HG03103 (cell line): ENCODE measurements around the gene NTN5.
"Not testable (repeated sequence)": the region's sequence is repeated elsewhere in the genome, so short reads cannot be mapped to it uniquely, and the experiment has no call there.

Source experiments
- ATAC-seq: cut with Tn5 transposase; IDR thresholded peaks from one replicate; pipeline ENCODE4 v1.9.1; 2021; ENCODE audit warnings: low read depth; ENCODE audit not compliant: unreplicated experiment

The NTN5 gene

DNA sequence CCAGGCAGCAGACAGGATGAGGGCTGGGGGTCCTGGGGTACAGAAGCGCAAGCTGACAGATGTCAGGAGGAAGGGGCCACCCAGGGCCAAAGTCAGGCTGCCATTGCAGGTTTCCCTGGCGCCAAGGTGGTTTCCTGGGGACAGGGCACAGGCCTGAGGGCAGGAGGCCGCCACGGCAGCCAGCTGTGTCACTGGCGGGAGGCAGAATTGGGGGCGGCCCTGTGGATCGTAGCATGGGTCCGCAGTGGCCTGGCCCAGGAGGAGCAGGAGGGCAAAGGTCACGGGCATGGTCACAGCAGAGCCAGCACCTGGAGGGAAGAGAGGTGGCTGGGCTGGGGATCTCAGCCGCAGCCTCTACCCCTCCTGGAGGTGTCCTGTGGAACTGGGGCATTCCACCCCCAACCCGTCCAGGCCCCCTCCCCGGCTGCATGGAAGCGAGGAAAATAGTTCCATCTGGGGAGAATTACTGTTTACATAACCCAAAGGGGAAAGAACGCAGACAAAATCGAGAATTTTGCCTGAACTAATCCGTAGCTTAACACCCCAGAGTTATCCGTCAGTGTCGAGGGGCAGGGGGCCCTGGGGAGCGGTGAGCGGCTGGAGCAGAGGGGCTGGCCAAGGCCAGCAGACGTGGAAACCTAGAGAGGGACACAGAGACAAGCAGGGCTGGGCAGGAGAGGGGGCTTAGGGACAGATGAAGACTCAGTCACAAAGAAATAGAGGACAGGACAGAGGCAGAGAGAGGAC lies 1.9 kb downstream of the NTN5 start:
- ATAC-seq, result no peak

DNA sequence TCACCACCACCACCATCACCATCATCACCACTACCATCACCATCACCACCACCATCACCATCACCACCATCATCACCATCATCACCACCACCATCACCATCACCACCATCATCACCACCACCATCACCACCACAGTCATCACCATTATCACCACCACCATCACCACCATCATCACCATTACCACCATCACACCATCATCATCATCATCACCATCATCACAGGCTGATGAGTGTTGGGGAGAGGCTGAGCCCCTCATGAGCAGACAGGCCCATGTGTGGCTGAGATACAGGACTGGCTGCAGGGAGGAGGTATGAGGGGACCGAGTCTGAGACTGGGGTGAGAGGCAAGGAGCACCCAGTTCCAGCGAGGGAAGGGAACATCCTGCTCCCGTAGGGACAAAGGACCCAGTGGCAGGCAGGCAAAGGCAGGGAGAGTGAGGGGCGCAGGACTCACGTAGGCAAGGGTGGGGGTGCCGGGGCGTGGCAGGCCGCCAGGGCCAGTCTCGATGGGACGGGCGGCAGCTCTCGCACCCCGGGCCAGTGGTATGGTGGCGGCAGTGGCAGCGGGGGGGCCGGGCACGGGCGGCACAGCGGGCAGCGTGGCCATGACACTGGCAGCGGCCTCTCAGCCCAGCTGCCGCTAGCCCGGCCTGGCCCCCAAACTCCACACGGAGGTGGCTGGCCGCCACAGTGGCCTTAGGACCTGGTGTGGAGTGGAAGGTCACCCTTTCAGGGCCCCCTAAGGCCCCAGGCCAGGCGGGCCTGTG lies 2.7 kb downstream of the NTN5 start:
- ATAC-seq, result no peak

DNA sequence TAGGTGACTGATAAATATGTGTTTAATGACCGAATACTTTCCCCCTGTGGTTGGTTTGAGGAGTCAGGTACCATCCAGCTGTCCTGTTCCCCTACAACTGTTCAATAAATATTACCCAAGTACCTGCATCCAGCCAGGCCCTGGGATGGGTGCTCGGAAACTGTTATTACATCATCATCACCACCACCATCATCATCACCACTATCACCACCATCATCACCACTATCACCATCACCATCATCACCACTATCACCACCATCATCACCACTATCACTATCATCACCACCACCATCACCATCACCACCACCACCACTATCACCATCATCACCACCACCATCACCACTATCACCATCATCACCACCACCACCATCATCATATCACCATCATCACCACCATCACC lies 4.1 kb downstream of the NTN5 start:
- no peak for ATAC-seq

DNA sequence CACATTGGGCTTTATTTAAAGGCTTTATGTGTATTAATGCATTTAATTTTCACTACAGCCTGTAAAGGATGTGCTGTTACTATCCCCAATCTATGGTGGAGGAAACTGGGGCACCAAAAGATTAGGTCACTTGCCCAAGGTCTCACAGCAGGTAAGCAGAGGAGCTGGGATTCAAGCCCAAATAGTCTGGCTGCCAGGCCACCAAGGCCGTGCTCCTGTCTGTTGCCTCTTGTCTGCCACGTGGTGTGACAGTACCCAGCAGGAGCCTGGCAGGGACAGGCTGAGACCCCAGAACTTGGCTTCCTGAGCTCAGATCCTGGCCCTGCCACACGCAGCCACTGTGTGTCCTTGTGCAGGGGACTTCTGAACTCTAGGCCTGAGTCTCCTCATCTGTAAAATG lies 4.5 kb downstream of the NTN5 start:
- ATAC-seq, result no peak

DNA sequence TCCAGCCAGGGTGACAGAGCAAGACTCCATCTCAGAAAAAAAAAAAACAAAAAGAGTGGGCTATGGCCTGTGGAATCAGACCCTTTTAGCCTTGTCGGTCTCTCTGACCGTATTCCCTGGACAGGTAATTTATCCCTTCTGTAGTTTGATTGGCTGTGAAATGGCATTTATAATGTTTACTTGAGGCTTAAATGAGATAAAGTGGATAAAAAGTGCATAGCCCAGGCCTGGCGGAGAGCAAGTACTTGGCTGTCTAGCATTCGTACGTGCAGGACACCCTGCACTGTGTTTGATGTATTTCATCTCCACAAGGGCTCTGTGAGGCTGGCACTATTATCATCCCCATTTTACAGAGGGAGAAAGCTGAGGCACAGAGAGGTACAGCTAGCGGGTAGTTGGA lies 7.0 kb downstream of the NTN5 start:
- ATAC-seq, result no peak

DNA sequence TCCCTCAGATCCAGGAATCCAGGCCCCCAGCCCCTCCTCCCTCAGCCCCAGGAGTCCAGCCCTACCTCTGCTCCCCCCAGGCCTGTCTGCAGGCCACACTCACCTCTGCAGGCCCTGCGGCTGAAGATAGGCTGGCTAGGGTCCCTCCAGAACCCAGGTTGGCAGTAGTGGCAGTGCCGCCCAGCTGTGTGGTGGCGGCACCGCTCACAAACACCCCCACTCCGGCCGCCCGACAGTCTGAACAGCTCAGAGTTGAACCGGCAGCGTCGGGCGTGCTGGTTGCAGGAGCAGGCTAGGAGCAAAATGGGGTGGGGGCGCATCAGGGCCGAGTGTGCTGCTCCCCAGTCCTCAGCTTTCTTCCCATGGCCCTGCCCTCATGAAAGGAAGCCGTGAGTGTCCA lies 8.3 kb downstream of the NTN5 start:
- ATAC-seq, result no peak

DNA sequence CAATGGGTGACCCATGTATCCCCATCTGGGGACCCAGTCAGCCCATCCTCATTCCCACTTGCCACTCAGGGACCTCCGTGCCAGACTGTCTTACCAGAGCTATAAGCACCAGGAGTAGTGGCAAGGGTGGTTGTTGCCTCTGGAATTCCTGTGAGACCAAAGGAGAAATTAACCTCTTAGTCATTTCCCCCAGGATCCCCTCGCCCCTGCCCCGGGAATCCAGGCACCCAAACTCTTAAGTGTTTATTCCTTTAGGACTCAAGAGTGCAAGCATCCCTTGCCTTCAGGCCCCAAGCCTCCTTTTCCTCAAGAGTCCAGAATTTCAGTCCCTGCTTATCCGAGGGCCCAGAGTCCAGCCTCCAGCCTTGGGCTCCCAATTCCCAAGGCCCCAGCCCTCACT lies 9.2 kb downstream of the NTN5 start:
- ATAC-seq, result no peak

DNA sequence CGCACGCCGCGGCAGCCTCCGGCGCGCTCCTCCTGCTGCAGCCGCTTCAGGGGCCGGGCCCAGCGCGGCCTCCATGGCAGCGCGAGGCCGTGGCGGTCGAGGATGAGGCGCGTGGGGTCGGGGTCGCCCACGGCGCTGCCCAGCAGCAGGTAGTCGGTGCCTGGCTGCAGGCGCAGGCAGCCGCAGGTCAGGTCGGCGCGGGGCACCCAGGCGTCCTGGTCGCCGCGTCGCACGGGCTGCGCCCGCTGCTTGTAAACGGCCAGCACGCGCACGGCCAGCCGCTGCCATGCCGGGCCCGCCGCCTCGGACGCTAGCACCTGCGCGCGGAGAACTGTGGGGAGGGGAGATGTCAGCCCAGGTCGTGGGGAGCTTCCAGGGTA lies 11.1 kb downstream of the NTN5 start:
- no peak for ATAC-seq

DNA sequence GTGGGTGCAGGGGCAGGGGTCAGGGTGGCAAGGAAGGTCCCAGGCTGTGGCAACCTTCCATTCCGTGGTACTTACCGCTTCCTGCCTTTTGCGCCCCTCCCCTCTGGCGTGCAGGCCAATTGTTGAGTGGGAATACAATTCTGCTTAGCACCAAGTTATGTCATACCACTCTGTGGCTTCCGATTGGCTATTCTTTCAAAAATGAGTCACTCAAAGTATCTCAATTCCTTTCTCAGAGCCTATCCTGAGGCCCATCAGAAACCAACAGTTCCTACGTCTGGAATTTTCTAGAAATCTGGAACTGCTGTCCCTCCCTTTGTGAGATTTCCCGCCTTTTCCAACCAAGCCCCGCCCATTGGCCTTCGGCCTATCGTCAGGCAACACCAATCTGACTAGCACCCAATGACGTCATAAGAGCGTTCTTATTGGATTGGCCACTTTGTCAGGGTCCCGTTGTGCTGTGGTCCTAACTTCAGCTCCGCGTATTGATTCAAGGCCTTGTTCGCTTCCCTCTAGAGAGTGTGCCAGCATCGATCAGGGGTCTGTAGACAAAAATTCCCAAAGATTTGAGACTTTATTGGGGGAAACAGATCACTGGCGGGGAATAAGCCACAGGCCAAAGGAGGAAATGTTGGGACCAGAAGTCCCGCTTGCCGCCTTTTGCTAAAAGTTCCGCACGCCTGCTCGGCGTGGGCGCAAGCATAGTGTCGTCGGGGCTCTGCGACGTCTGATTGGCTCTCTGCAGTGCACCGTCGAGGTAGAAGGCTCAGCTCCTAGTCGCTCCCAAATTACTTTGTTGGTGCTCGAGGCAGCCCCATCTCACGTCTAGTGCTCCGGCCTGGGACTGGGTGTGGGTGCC lies 11.7 kb downstream of the NTN5 start:
- ATAC-seq, result peak; percentile 69

DNA sequence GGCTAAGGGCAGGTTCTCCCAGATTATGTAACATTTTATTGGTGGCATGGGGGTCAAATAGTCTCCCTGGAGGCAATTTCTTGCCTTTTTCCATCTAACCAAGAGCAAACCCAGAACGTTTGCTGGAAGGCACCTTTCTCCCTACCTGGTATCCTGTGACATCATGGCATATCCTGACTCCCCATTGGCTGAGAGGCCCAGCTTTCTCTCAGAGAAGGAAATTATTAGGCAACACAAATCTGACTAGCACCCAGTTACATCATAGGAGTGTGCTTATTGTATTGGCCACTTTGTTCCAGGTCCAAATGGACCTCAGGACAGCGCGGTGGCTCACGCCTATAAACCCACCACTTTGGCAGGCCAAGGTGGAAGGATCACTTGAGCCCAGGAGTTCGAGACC lies 13.0 kb downstream of the NTN5 start:
- ATAC-seq, result no peak

DNA sequence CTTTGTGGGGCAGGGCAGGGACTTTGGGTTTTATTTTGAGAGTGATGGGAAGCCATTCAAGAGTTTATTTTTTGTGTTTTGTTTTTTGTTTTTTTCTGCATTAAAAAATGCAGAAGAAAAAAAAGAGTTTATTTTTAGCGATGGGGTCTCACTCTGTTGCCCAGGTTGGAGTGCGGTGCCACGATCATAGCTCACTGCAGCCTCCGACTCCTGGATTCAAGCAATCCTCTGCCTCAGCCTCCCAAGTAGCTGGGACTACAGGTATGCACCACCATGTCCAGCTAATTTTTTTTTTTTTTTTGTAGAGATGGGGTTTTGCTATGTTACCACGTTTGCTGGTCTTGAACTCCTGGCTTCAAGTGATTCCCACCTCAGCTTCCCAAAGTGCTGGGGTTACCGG lies 14.3 kb downstream of the NTN5 start:
- ATAC-seq, result no peak

DNA sequence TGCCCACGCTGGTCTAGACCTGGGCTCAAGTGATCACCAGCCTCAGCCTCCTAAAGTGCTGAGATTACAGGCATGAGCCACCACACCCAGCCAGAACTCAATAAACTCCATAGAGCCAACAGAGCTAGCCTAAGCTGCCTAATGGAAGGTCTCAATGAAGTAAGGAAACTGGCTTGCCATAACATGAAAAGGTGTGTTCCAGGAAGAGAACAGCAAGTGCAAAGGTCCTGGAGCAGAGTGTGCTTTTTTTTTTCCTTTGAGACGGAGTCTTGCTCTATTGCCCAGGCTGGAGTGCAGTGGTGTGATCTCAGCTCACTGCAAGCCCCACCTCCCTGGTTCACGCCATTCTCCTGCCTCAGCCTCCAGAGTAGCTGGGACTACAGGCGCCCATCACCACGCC lies 15.0 kb downstream of the NTN5 start:
- not testable (repeated sequence) for ATAC-seq

DNA sequence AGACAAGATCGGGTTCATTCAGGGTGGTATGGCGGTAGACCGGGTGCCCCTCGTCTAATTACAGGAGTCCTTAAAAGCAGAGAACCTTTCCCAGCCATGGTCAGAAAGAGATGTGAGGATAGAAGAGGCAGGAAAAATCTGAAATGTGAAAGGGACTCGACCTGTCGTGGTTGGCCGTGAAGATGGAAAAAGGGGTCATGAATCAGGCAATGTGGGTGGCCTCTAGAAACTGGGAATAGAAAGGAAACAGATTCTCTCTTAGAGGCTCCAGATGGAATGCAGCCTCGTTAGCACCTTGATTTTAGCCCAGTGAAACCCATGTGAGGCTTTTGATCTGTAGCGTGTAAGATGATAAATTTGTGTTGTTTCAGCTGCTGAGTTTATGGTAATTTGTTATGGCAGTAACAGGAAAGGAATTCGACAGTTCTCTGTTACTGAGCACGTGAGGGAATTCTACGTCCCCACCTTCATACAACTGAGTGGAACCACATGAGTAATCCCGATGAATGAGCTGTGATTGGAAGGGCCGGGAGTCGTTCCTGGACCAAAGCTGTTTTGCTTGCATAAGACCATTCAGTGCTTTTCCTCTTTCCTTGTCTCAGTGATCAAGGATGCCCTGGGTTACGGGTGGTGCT lies 15.9 kb downstream of the NTN5 start:
- ATAC-seq, result no peak

DNA sequence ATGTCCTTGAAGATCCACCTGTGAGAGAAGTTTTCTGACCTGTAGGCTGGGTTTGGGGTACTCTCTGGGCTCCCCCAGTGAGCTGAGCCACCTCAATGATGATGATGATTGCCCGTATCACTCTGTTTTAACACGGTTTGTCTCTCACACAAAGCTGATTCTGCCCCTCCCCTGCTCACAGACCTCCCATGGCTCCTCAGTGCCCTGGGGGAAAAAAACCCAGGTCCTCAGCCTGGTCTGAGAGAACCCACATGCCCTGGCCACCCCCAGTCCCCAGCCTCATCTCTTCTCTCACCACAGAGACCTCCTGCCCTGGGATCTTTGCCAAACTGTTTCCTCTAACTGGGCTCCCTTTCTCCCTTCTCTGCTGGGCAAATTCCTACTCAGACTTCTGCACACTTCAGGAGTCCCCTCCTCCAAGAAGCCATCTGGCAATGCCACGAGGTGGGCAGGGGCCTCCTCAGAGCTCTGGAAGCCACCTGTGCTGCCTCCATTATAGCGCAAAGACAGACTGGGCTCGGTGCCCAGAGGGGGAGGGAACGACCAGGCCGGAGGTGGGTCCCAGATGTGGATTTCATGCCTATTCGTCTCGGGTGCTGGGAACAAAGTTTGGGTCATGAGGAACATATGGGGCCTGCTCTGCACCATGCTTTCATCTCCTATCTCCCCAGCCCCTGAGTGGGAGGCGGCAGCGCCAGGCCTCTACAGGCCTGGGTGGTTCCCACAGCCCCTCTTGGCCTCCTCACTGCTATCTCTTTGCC lies 18.3 kb downstream of the NTN5 start:
- no peak for ATAC-seq

DNA sequence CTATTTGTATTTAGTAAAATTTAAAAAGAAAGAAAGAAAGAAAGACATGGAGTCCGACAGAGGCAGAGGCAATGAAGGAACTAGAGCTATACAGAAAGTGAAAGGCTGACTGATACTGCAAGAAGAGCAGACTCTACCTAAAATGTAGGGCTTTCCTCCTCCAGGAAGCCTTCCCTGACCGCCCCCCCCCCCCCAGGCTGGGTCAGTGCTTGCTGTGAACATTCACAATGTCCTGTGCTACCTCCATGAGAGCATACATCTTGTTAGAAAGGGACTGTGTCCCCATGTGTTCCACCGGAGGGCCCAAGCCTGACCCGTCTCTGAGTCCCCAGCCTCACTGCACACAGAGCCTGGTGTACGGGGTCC lies 21.2 kb downstream of the NTN5 start:
- no peak for ATAC-seq

DNA sequence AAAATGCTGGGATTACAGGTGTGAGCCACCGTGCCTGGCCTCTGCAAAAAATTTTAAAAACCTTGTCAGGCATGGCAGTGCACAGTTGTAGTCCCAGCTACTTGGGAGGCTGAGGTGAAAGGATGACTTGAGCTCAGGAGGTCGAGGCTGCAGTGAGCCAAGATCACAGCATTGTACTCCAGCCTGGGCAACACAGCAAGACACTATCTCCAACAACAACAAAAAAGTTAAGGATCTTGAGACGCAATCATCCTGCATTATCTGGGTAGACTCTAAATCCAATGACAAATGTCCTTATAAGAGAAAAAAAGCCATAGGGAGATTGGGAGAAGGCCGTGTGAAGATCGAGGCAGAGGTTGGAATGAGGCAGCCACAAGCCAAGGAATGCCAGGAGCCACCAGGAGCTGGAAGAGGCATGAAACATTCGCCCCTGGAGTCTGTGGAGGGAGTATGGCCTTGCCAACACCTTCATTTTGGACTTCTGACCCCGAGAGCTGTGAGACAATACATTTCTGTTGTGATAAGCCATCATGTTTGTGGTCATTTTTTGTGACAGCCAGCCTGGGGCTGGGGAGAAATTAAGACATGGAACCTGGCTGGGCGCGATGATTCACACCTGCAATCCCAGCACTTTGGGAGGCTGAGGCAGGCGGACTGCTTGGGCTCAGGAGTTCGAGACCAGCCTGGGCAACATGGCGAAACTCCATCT lies 21.7 kb downstream of the NTN5 start:
- ATAC-seq, result no peak

DNA sequence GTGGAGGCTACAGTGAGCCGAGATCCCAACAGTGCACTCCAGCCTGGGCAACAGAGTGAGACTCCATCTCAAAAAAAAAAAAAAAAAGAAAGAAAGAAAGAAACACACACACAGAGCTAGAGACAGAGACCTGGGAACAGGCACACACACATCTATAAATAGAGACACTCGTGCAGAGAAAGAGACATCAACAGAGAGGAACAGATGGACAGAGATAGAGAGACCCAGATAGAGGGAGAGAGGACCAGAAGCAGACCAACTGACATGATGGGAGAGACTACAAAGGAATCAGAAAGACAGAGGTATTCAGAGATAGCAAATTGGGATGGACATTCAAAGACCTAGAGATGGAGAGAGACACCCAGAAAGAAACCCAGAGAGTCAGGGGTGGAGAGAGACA lies 24.7 kb downstream of the NTN5 start:
- ATAC-seq, result no peak

DNA sequence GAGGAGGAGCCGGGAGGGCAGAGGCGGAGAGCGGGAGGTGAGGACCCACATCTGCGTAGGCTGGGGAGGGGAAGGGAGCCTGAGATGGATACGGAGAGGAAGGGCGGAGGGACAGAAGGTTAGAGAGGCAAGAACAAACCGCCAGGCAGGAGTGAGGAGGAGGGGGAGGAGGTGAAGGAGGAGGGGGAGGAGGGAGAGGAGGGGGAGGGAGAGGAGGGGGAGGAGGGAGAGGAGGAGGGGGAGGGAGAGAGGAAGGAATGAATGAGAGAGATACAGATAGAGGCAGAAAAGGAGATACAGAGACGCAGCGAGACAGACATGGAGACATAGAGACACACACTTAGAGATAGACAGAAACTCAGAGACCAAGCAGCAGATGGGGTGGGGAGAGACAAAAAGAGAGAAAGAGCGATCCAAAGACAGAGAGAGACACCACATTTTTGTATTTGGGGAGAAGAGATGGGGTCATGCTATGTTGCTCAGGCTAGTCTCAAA lies 26.0 kb downstream of the NTN5 start:
- no peak for ATAC-seq

DNA sequence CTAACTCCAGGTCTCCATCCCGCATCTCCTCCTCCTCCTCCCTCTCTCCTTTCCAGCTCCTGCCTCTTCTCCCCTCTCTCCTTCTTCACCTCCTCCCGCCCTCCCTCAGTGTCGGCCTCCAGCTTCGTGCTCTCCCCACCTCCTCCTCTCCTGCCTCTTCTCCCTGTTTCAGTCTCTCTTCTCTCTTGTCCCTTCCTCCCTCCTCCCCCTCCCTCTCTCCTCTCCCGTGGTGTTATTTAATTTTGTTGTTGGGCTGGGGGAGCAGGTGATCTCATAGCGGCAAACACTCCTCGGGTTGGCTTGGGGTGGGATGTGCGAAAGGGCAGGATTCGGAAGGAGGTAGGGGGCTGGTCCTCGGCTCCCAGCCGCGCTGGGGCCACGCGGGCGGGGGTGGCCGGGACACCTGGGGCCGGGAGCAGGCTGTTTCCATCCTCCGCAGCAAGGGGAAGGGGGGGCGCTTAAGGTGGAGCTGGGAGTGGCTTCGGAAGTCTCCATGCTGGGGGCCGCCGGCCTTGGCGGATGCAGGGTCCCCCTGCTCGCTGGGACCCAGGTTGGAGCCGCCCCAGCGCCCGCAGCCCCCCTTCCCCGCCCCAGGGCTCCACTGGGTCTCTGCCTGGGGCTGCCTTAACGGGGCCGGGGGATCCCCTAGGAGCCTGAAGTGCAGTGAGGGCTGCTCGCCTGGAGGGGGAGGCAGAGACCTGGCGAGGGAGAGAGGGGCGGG lies 26.7 kb downstream of the NTN5 start, which contains the start of gene CA11:
TSS of gene CA11 (minus strand) at position 187 of the 721 bp plus-strand sequence. CDS start 555 bp downstream, outside the sequence.
- peak; percentile 82 for ATAC-seq
